ENCODE data around the gene DNAJC13.

The DNAJC13 gene

GRCh38 chr3:132535575-132536441 lies 118.5 kb downstream of the DNAJC13 start:
- no peak for TF ChIP-seq TAF1 (IDR thresholded peaks at IDR 0.05; ENCODE audit: low read depth)
- TF ChIP-seq RAD21 (IDR thresholded peaks at IDR 0.05; ENCODE audit: low read depth), result peak; percentile 57

GRCh38 chr3:132536442-132537153 lies 119.3 kb downstream of the DNAJC13 start:
- TF ChIP-seq EGR1 (IDR thresholded peaks at IDR 0.05) (no peak), TCF12 (IDR thresholded peaks at IDR 0.05; ENCODE audit: low read depth) (no peak), RAD21 (IDR thresholded peaks at IDR 0.05; ENCODE audit: low read depth) (no peak), YY1 (IDR thresholded peaks at IDR 0.05; ENCODE audit: low read depth) (no peak), USF1 (IDR thresholded peaks at IDR 0.05) (no peak)

- TF ChIP-seq TCF12 (IDR thresholded peaks at IDR 0.05; ENCODE audit: low read depth) (no peak), TAF1 (IDR thresholded peaks at IDR 0.05; ENCODE audit: low read depth) (no peak), TEAD4 (IDR thresholded peaks at IDR 0.05) (no peak), FOXM1 (IDR thresholded peaks at IDR 0.05; ENCODE audit: borderline replicate concordance, low read depth) (no peak), ZBTB7A (IDR thresholded peaks at IDR 0.05; ENCODE audit: low read depth) (no peak), REST (IDR thresholded peaks at IDR 0.05; ENCODE audit: low read depth) (no peak), NFIC (IDR thresholded peaks at IDR 0.05) (no peak), MAX (IDR thresholded peaks at IDR 0.05) (no peak), CREB1 (IDR thresholded peaks at IDR 0.05; ENCODE audit: low read depth) (no peak), EP300 (IDR thresholded peaks at IDR 0.05; ENCODE audit: borderline replicate concordance) (no peak), RAD21 (IDR thresholded peaks at IDR 0.05; ENCODE audit: low read depth) (no peak), USF1 (IDR thresholded peaks at IDR 0.05) (no peak), CEBPB (IDR thresholded peaks at IDR 0.05) (no peak), EGR1 (IDR thresholded peaks at IDR 0.05) (no peak), YY1 (IDR thresholded peaks at IDR 0.05; ENCODE audit: low read depth) (no peak)
Measured at GRCh38 chr3:132537297-132537696, 120.0 kb downstream of the DNAJC13 start.

GRCh38 chr3:132538072-132538471 lies 120.8 kb downstream of the DNAJC13 start:
- TF ChIP-seq ZBTB7A (IDR thresholded peaks at IDR 0.05; ENCODE audit: low read depth) (no peak), CREB1 (IDR thresholded peaks at IDR 0.05; ENCODE audit: low read depth) (no peak), CEBPB (IDR thresholded peaks at IDR 0.05) (no peak), EP300 (IDR thresholded peaks at IDR 0.05; ENCODE audit: borderline replicate concordance) (no peak), TAF1 (IDR thresholded peaks at IDR 0.05; ENCODE audit: low read depth) (no peak), EGR1 (IDR thresholded peaks at IDR 0.05) (no peak), USF1 (IDR thresholded peaks at IDR 0.05) (no peak), FOXM1 (IDR thresholded peaks at IDR 0.05; ENCODE audit: borderline replicate concordance, low read depth) (no peak), REST (IDR thresholded peaks at IDR 0.05; ENCODE audit: low read depth) (no peak)

GRCh38 chr3:132539681-132540080 lies 122.4 kb downstream of the DNAJC13 start:
- no peak for TF ChIP-seq CREB1 (IDR thresholded peaks at IDR 0.05; ENCODE audit: low read depth)
- no peak for TF ChIP-seq YY1 (IDR thresholded peaks at IDR 0.05; ENCODE audit: low read depth)
- TF ChIP-seq MAX (IDR thresholded peaks at IDR 0.05), result no peak
- no peak for TF ChIP-seq TCF12 (IDR thresholded peaks at IDR 0.05; ENCODE audit: low read depth)
- TF ChIP-seq FOXM1 (IDR thresholded peaks at IDR 0.05; ENCODE audit: borderline replicate concordance, low read depth), result no peak
- no peak for TF ChIP-seq USF1 (IDR thresholded peaks at IDR 0.05)
